B cell (primary cell): ENCODE results near the gene TRIM65. TPM values are rescaled to one million over a fixed set of nuclear protein-coding genes. Genes with fewer than 3 reads are reported as not detected.

Source experiments
- ATAC-seq: fragments of 200-7000 bp; cut with Tn5 transposase; one replicate; pipeline ENCODE4 v1.10.0; 2021; ENCODE audit warnings: low read depth, mild to moderate bottlenecking, moderate number of reproducible peaks, moderate library complexity
- CTCF ChIA-PET: fragments of 350-600 bp; sonication (Branson Sonifier 250); formaldehyde crosslinking; loops from one replicate; lab custom pipeline; 2021; ENCODE audit warnings: antibody characterized with exemption, inconsistent platforms; lab: Charles Lee
- POLR2A ChIA-PET: fragments of 350-600 bp; sonication (Branson Sonifier 250); formaldehyde crosslinking; loops from one replicate; lab custom pipeline; 2021; ENCODE audit warnings: antibody characterized with exemption; lab: Charles Lee
- DNase-seq: peaks from one replicate; pipeline ENCODE4 v3.0.0; 2013
- H2AFZ ChIP-seq: 2 replicates; pipeline ENCODE4 v1.6.1; 2012; ENCODE audit warnings: mild to moderate bottlenecking, low read depth, low read length; ENCODE audit not compliant: insufficient read depth, poor library complexity, severe bottlenecking
- H3K27ac ChIP-seq, 2 donors: 1 replicate in 1 of 2; 2 replicates in 1 of 2; pipeline ENCODE4 v1.5.1; 2012 to 2013; ENCODE audit warnings: low read length in 2 of 2, mild to moderate bottlenecking in 2 of 2, moderate library complexity in 1 of 2
- H3K27me3 ChIP-seq, 4 experiments: fragments of 200-600 bp in 1 of 4; sonication (generic) in 1 of 4; replicated peaks in 1 of 4; 1 replicate in 2 of 4; 2 replicates in 2 of 4; pipeline versions ENCODE4 v1.6.1 to v1.7.0; 2013 to 2016; ENCODE audit warnings: low read length in 3 of 4, mild to moderate bottlenecking in 2 of 4, mixed read lengths in 1 of 4, moderate library complexity in 1 of 4; ENCODE audit not compliant: insufficient read depth in 4 of 4, control insufficient read depth in 3 of 4; ENCODE audit errors: control extremely low read depth in 1 of 4
- H3K36me3 ChIP-seq, 2 experiments: replicated peaks in 1 of 2; 1 replicate in 1 of 2; 2 replicates in 1 of 2; pipeline versions ENCODE4 v1.6.1 to v1.7.1; 2013; ENCODE audit warnings: low read length in 1 of 2; ENCODE audit not compliant: insufficient read depth in 2 of 2, control insufficient read depth in 1 of 2; ENCODE audit errors: control extremely low read depth in 1 of 2, extremely low read depth in 1 of 2
- H3K4me1 ChIP-seq, 2 donors: fragments of 200-600 bp in 1 of 2; sonication (generic) in 1 of 2; 1 replicate in 1 of 2; 2 replicates in 1 of 2; pipeline versions ENCODE4 v1.5.1 to v1.6.1; 2013 to 2017; ENCODE audit warnings: low read length in 2 of 2; ENCODE audit not compliant: control insufficient read depth in 2 of 2, insufficient read depth in 2 of 2
- H3K4me2 ChIP-seq: replicated peaks from 2 replicates; pipeline ENCODE3; 2012; ENCODE audit warnings: mild to moderate bottlenecking, low read depth, low read length; ENCODE audit not compliant: poor library complexity, severe bottlenecking
- H3K4me3 ChIP-seq, 5 experiments: fragments of 200-600 bp in 1 of 5; sonication (generic) in 1 of 5; 1 replicate in 3 of 5; 2 replicates in 2 of 5; pipeline versions ENCODE4 v1.5.1 to v1.7.0; 2011 to 2016; ENCODE audit warnings: low read length in 4 of 5, mild to moderate bottlenecking in 4 of 5, low read depth in 2 of 5, control low read depth in 1 of 5, moderate library complexity in 1 of 5; ENCODE audit not compliant: insufficient read depth in 1 of 5; ENCODE audit errors: control extremely low read depth in 1 of 5, extremely low read depth in 1 of 5
- H3K79me2 ChIP-seq: fragments of 200-600 bp; sonication (generic); one replicate; pipeline ENCODE4 v1.6.0; 2016; ENCODE audit warnings: low read length; ENCODE audit not compliant: control insufficient read depth, insufficient read depth
- H3K9ac ChIP-seq: fragments of 200-600 bp; sonication (generic); 2 replicates; pipeline ENCODE4 v1.6.1; 2017; ENCODE audit warnings: mild to moderate bottlenecking, low read length, moderate library complexity
- H3K9me3 ChIP-seq, 3 donors: one replicate each; pipeline versions ENCODE4 v1.6.1 to v1.7.1; 2013; ENCODE audit warnings: low read length in 2 of 3; ENCODE audit not compliant: control insufficient read depth in 2 of 3, insufficient read depth in 1 of 3; ENCODE audit errors: control extremely low read depth in 1 of 3
- H4K20me1 ChIP-seq: 2 replicates; pipeline ENCODE4 v1.6.0; 2012; ENCODE audit warnings: mild to moderate bottlenecking, low read length; ENCODE audit not compliant: insufficient read depth, control insufficient read depth, poor library complexity, severe bottlenecking
- H3K27ac Mint-ChIP-seq: one replicate; pipeline ENCODE4 v1.8.0; 2021; ENCODE audit warnings: mixed read lengths
- H3K27me3 Mint-ChIP-seq: one replicate; pipeline ENCODE4 v1.8.0; 2021; ENCODE audit warnings: mixed read lengths
- H3K4me1 Mint-ChIP-seq: one replicate; pipeline ENCODE4 v1.8.0; 2021; ENCODE audit warnings: mixed read lengths
- H3K4me3 Mint-ChIP-seq: one replicate; pipeline ENCODE4 v1.8.0; 2021; ENCODE audit warnings: mixed read lengths
- H3K9me3 Mint-ChIP-seq: one replicate; pipeline ENCODE4 v1.8.0; 2022; ENCODE audit warnings: mixed read lengths; ENCODE audit not compliant: insufficient read depth
- EZH2 ChIP-seq: IDR thresholded peaks from 2 replicates; pipeline ENCODE4 v1.6.1; 2012; ENCODE audit warnings: borderline replicate concordance, low read depth, mild to moderate bottlenecking, moderate library complexity, low read length; ENCODE audit not compliant: insufficient read depth, poor library complexity, severe bottlenecking
- WGBS: methylation state at CpG from one replicate; pipeline ENCODE4 v1.1.5; 2013; ENCODE audit warnings: missing lambda C conversion rate; ENCODE audit not compliant: insufficient coverage; 5-methylcytosine and 5-hydroxymethylcytosine counted together
- intact Hi-C: fragments of 100-400 bp; cut with micrococcal nuclease; formaldehyde crosslinking; loops from one replicate; pipeline ENCODE4 v1.10.0; 2022
- polyA plus RNA-seq: library from polyadenylated mRNA; depleted of rRNA; stranded (reverse); fragments of >200 nt; gene quantifications from 2 replicates; pipeline ENCODE4 v1.2.3, GENCODE V29; 2012
- total RNA-seq, 2 donors: library from RNA; stranded (reverse); fragments of 120-200 nt in 1 of 2; gene quantifications; 1 replicate in 1 of 2; 2 replicates in 1 of 2; pipeline versions ENCODE4 v1.2.3 to v1.2.4, GENCODE V29; 2013 to 2022
- TF ChIP-seq, protein P1 (sequence below): fragments of 200-600 bp; IDR thresholded peaks from one replicate; pipeline ENCODE4 v1.8.0; 2022; ENCODE audit warnings: antibody characterized with exemption, mild to moderate bottlenecking

TRIM65 gene
- total and polyA plus RNA-seq, 2 donors (not counting 1 experiment from before 2014, with no cell fraction given) = 16.8 to 40.7 TPM

DNA sequence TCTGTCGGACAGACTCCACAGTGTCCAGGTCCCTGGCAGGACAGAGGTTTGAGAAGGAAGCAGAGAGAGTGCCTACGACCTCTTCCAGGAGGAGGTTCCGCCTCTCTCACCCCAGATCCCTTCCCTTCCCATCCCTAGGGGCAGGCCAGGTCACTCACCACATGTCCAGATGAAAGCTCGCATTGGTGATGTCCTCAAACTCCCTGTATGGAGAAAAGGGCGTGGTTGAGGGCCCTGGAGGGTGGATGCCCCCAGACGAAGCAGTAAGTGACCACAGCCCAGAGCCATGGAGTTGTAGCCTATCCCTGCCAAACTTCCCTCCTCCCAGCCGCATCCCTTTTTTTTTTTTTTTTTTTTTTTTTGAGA lies 56.0 kb downstream of the TRIM65 start:
- Histone ChIP-seq H3K9ac (no peak overlapping the region), H3K79me2 (peaks cover 30% of the 10 kb centered on the region), H3K4me1 (peaks cover 17 to 32% of the 10 kb centered on the region in 2 donors), H4K20me1 (no peaks in the 10 kb centered on the region), H3K27ac (no peak overlapping the region), H3K27me3 (no peaks in the 10 kb centered on the region), H3K4me2 (no peak overlapping the region), H3K36me3 (peaks cover 0 to 33% of the 10 kb centered on the region in 2 experiments), H3K9me3 (no peaks in the 10 kb centered on the region), H3K4me3 (no peak overlapping the region), H2AFZ (no peak overlapping the region)
- peaks cover 19% of the 10 kb centered on the region for H3K4me1 Mint-ChIP-seq
- WGBS = 100% methylated on average over 1 of the region's 7 CpGs
- ChIA-PET POLR2A (interaction anchor here (0.7 to 1.0 kb wide), 2 partner anchors 11 to 37 kb away, joined by 5 to 8 read pairs; no protein-coding TSS in a partner anchor), CTCF (interaction anchor here (1.0 to 1.1 kb wide), 2 partner anchors 11 to 207 kb away, joined by 3 to 4 read pairs; no protein-coding TSS in a partner anchor)
- TF ChIP-seq EZH2 = no peak
- TF ChIP-seq, protein P1, sequence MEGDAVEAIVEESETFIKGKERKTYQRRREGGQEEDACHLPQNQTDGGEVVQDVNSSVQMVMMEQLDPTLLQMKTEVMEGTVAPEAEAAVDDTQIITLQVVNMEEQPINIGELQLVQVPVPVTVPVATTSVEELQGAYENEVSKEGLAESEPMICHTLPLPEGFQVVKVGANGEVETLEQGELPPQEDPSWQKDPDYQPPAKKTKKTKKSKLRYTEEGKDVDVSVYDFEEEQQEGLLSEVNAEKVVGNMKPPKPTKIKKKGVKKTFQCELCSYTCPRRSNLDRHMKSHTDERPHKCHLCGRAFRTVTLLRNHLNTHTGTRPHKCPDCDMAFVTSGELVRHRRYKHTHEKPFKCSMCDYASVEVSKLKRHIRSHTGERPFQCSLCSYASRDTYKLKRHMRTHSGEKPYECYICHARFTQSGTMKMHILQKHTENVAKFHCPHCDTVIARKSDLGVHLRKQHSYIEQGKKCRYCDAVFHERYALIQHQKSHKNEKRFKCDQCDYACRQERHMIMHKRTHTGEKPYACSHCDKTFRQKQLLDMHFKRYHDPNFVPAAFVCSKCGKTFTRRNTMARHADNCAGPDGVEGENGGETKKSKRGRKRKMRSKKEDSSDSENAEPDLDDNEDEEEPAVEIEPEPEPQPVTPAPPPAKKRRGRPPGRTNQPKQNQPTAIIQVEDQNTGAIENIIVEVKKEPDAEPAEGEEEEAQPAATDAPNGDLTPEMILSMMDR = no peak
- no peak for DNase-seq
- intact Hi-C loops = loop anchor here (5.0 to 10.0 kb wide), 2 partner anchors 37 to 164 kb away; partner anchors contain the start of genes CDK3 and TRIM47
- H3K27ac Mint-ChIP-seq = no peak overlapping the region
- no peaks in the 10 kb centered on the region for H3K27me3 Mint-ChIP-seq
- H3K9me3 Mint-ChIP-seq = no peaks in the 10 kb centered on the region
- H3K4me3 Mint-ChIP-seq = no peak overlapping the region
- no peak for ATAC-seq
